ENCODE measurements around the gene FBRSL1.

DNA sequence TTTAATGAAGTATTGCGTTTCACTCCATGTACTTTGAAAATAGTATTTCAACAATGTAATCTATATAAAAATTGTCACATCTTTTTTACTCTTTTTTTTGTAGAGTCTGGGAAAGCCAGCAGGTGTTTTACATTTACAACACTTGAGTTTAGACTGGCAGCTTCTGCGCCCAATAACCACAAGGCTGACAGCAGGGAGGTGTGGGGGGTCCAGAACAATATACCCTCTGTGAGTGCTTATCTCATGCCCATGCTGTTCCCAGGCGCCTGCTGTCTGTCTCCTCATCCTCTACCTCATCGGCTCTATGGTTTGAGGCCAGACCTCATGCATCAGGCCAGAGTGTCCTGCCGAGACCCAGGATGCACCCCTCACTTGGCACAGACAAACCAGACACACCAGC is 24.9 kb downstream of the FBRSL1 start:
- no peak for TF ChIP-seq POLR2A (IDR thresholded peaks at IDR 0.05)
- no peak for TF ChIP-seq CTCF (IDR thresholded peaks at IDR 0.05)

Data from ovary (tissue), 3 donors.